ENCODE measurements around the gene TMEM250.

DNA sequence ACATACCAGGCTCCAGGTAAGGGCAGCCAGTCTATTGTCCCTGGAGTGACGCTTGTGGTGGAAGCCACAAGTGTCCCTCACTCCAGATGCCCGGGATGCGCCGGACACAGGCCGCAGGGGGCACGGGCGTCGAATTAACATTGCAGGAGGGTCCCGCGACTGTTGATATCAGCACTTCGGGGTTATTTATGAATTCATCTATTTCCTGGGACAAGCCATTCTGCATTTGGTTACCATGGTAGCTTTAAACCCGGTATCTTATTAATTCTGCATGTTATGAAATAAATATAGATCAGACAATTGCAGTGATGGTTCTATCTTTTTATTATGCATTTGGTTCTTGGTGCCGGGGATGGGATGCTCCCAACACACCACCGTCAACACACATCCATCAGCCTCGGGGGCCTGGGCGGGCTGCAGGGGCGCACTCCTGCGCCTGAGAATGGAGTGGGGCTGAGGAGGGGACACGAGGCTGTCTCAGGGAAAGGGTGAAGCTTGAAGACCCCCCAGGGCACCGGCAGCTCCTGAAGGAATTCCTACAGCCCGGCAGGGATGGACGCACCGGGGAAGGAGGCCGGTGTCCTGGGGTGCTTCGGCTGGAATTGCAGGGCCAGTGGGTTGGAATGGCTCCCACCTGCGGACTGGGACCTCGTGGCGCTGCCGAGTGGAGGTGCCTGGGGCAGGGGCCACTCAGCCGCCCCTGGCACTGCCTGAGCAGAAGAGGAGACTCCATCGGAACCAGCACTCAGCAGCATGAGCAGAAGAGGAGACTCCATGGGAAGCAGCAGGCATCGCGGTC lies 17.7 kb upstream of the TMEM250 start:
- no peak for TF ChIP-seq CTCF (IDR thresholded peaks at IDR 0.05; ENCODE audit: low read length)
- no peak for TF ChIP-seq EZH2 (IDR thresholded peaks at IDR 0.05; ENCODE audit: borderline replicate concordance, low read length)

All from OCI-LY1 (cell line).